WTC11 (cell line): ENCODE measurements around the gene PEAK3.

Source experiments
- ARID4B ChIP-seq: sonication (generic); formaldehyde crosslinking; IDR thresholded peaks from 2 replicates; pipeline ENCODE4 v1.8.0; 2023; ENCODE audit warnings: missing genetic modification reagents, mild to moderate bottlenecking, borderline replicate concordance
- ATF3 ChIP-seq: sonication (generic); formaldehyde crosslinking; conservative IDR thresholded peaks from 2 replicates; pipeline ENCODE4 v1.8.1; 2022; ENCODE audit warnings: mild to moderate bottlenecking, missing genetic modification reagents
- CTCF ChIP-seq: fragments of 200-600 bp; IDR thresholded peaks from 2 replicates; pipeline ENCODE4 v1.8.0; 2022; ENCODE audit warnings: antibody characterized with exemption
- E2F4 ChIP-seq: sonication (generic); formaldehyde crosslinking; IDR thresholded peaks from 2 replicates; pipeline ENCODE4 v1.8.1; 2022; ENCODE audit warnings: low read depth, mild to moderate bottlenecking, moderate library complexity, missing genetic modification reagents, borderline replicate concordance
- E2F5 ChIP-seq: sonication (generic); formaldehyde crosslinking; IDR thresholded peaks from 2 replicates; pipeline ENCODE4 v1.8.1; 2022; ENCODE audit warnings: mild to moderate bottlenecking, moderate library complexity, missing genetic modification reagents
- FOXK1 ChIP-seq: sonication (generic); formaldehyde crosslinking; IDR thresholded peaks from 2 replicates; pipeline ENCODE4 v1.8.0; 2022; ENCODE audit warnings: mild to moderate bottlenecking, moderate library complexity, missing genetic modification reagents
- FOXP1 ChIP-seq: sonication (generic); formaldehyde crosslinking; IDR thresholded peaks from 2 replicates; pipeline ENCODE4 v1.8.0; 2022; ENCODE audit warnings: missing genetic modification reagents, mild to moderate bottlenecking, moderate library complexity, borderline replicate concordance
- MAX ChIP-seq: sonication (generic); formaldehyde crosslinking; IDR thresholded peaks from 2 replicates; pipeline ENCODE4 v1.8.0; 2022; ENCODE audit warnings: mild to moderate bottlenecking, missing genetic modification reagents
- NR2C2 ChIP-seq: sonication (generic); formaldehyde crosslinking; IDR thresholded peaks from 2 replicates; pipeline ENCODE4 v1.8.0; 2022; ENCODE audit warnings: mild to moderate bottlenecking, missing genetic modification reagents
- ZNF121 ChIP-seq: sonication (generic); formaldehyde crosslinking; IDR thresholded peaks from 2 replicates; pipeline ENCODE4 v1.8.0; 2023; ENCODE audit warnings: missing genetic modification reagents
- ZNF232 ChIP-seq: sonication (generic); formaldehyde crosslinking; IDR thresholded peaks from 2 replicates; pipeline ENCODE4 v1.8.0; 2022; ENCODE audit warnings: mild to moderate bottlenecking, missing genetic modification reagents
- ZNF416 ChIP-seq: fragments of 250-450 bp; sonication (Bioruptor Pico); IDR thresholded peaks from 2 replicates; pipeline ENCODE4 v1.9.0; 2021; ENCODE audit warnings: mild to moderate bottlenecking, inconsistent platforms
- ZNF423 ChIP-seq: fragments of 250-450 bp; sonication (Bioruptor Pico); IDR thresholded peaks from 2 replicates; pipeline ENCODE4 v2.1.2; 2022; ENCODE audit warnings: mild to moderate bottlenecking, moderate library complexity

- TF ChIP-seq FOXP1 (CRISPR knock-in tag) (no peak), CTCF (no peak), E2F5 (CRISPR knock-in tag) (no peak), NR2C2 (CRISPR knock-in tag) (no peak), ATF3 (CRISPR knock-in tag) (no peak), E2F4 (CRISPR knock-in tag) (no peak), ZNF121 (CRISPR knock-in tag) (no peak), ARID4B (CRISPR knock-in tag) (no peak), ZNF416 (CRISPR knock-in tag) (no peak), ZNF232 (CRISPR knock-in tag) (no peak), FOXK1 (no peak), MAX (no peak), ZNF423 (CRISPR knock-in tag) (no peak)
Measured at GRCh38 chr19:2246801-2247361, 35.1 kb downstream of the PEAK3 start.
